DOHH2 (cell line): Measurements from ENCODE around the gene FBXW7.

Experiments used
- H3F3A ChIP-seq: fragments of 200-600 bp; sonication (generic), shearing (Covaris generic); 2 replicates; pipeline ENCODE4 v1.6.0; 2016; ENCODE audit warnings: antibody characterized with exemption, mild to moderate bottlenecking; ENCODE audit not compliant: control insufficient read depth, insufficient read depth
- H3K27ac ChIP-seq: fragments of 200-600 bp; sonication (generic); 2 replicates; pipeline ENCODE4 v1.5.1; 2014; ENCODE audit warnings: low read depth, mild to moderate bottlenecking, low read length, moderate library complexity
- H3K27me3 ChIP-seq: fragments of 200-600 bp; sonication (generic); 2 replicates; pipeline ENCODE4 v1.6.1; 2014; ENCODE audit warnings: mild to moderate bottlenecking, low read length, mixed read lengths; ENCODE audit not compliant: control insufficient read depth
- H3K36me3 ChIP-seq: fragments of 200-600 bp; sonication (generic); 2 replicates; pipeline ENCODE4 v1.6.1; 2014; ENCODE audit warnings: mild to moderate bottlenecking, low read length, moderate library complexity, mixed read lengths; ENCODE audit not compliant: control insufficient read depth
- H3K4me1 ChIP-seq: fragments of 200-600 bp; sonication (generic); 2 replicates; pipeline ENCODE4 v1.6.1; 2014; ENCODE audit warnings: mild to moderate bottlenecking, low read length, mixed read lengths; ENCODE audit not compliant: control insufficient read depth
- H3K4me2 ChIP-seq: fragments of 200-600 bp; sonication (generic); 2 replicates; pipeline ENCODE4 v1.6.0; 2014; ENCODE audit warnings: mild to moderate bottlenecking, low read length, moderate library complexity
- H3K4me3 ChIP-seq: fragments of 200-600 bp; sonication (generic); 2 replicates; pipeline ENCODE4 v1.5.1; 2014; ENCODE audit warnings: mild to moderate bottlenecking, low read length, mixed read lengths
- H3K79me2 ChIP-seq: fragments of 200-600 bp; sonication (generic); 2 replicates; pipeline ENCODE4 v1.6.1; 2014; ENCODE audit warnings: mild to moderate bottlenecking, low read length, mixed read lengths; ENCODE audit not compliant: control insufficient read depth
- H3K9me2 ChIP-seq: fragments of 200-600 bp; sonication (generic); replicated peaks from 2 replicates; pipeline ENCODE4 v1.6.1; 2014; ENCODE audit warnings: mild to moderate bottlenecking, low read length, mixed read lengths; ENCODE audit not compliant: control insufficient read depth
- H3K9me3 ChIP-seq: fragments of 200-600 bp; sonication (generic); 2 replicates; pipeline ENCODE4 v1.6.1; 2014; ENCODE audit warnings: antibody characterized with exemption, low read length, mixed read lengths; ENCODE audit not compliant: control insufficient read depth, insufficient read depth
- H4K20me1 ChIP-seq: fragments of 200-600 bp; sonication (generic); 2 replicates; pipeline ENCODE4 v1.6.0; 2014; ENCODE audit warnings: low read depth, mild to moderate bottlenecking, antibody characterized with exemption, low read length, moderate library complexity; ENCODE audit not compliant: control insufficient read depth, insufficient read depth
- CTCF ChIP-seq: fragments of 200-600 bp; sonication (generic); IDR thresholded peaks from one replicate; pipeline ENCODE4 v1.5.1; 2014; ENCODE audit warnings: antibody characterized with exemption, mild to moderate bottlenecking, low read depth, low read length; ENCODE audit not compliant: poor library complexity, severe bottlenecking
- EZH2phosphoT487 ChIP-seq: fragments of 200-600 bp; sonication (generic); IDR thresholded peaks from 2 replicates; pipeline ENCODE4 v1.6.1; 2017; ENCODE audit warnings: borderline replicate concordance, mild to moderate bottlenecking, antibody characterized with exemption, low read length, moderate library complexity, mixed read lengths

The FBXW7 gene

DNA sequence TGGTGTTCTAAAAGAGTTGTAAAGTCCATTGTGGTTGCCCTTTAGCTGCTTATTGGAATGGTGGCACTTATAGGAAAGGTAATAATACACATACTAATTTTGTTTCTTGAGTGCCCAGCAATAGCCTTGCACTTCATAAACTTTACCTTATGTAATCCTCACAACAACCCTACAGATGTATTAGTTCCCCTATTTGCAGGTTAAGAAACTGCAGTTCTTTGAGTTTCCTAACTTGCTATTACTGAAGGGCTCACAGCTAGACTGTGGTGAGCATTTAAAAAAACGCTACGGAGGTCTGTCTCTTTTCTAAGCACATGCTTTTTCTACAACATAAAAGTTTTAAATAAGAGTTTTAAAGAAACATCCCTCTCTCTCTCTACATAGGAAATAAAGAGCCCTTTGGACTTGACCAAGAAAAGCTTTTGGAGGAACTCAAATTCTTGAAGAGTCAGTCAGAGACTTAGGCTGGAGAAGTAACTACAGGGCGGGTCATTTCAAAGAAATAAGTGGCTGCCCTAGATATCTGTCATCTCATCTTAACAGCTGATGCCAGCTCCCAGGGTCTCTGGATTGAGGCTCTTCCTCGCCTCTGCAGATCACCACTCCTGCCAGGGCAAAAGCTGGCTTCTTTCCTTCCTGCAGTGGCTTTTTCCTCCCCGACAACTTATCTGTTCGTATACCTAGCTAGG is 42.0 kb upstream of the FBXW7 start:
- Histone ChIP-seq H3K79me2 (no peaks in the 10 kb centered on the region), H3K4me1 (peaks cover 8% of the 10 kb centered on the region), H3K9me2 (no peaks in the 10 kb centered on the region), H3K27ac (no peak overlapping the region), H3K4me2 (no peak overlapping the region), H3F3A (no peaks in the 10 kb centered on the region), H3K9me3 (no peaks in the 10 kb centered on the region), H4K20me1 (no peaks in the 10 kb centered on the region), H3K36me3 (no peaks in the 10 kb centered on the region), H3K4me3 (no peak overlapping the region), H3K27me3 (no peaks in the 10 kb centered on the region)
- no peak for TF ChIP-seq EZH2phosphoT487

- no peak overlapping the region for H3K4me3 ChIP-seq
- no peak overlapping the region for H3K27ac ChIP-seq
- no peaks in the 10 kb centered on the region for H3K9me2 ChIP-seq
- no peaks in the 10 kb centered on the region for H3K36me3 ChIP-seq
- no peaks in the 10 kb centered on the region for H3K79me2 ChIP-seq
- H3K4me1 ChIP-seq, result peaks cover 2% of the 10 kb centered on the region
- no peaks in the 10 kb centered on the region for H4K20me1 ChIP-seq
- H3K4me2 ChIP-seq, result no peak overlapping the region
- H3K9me3 ChIP-seq, result no peaks in the 10 kb centered on the region
- H3K27me3 ChIP-seq, result no peaks in the 10 kb centered on the region
- H3F3A ChIP-seq, result no peaks in the 10 kb centered on the region
- TF ChIP-seq EZH2phosphoT487 (no peak), CTCF (no peak)
These were observed 39.6 kb upstream of the FBXW7 start for GRCh38 chr4:152575533-152575932.

DNA sequence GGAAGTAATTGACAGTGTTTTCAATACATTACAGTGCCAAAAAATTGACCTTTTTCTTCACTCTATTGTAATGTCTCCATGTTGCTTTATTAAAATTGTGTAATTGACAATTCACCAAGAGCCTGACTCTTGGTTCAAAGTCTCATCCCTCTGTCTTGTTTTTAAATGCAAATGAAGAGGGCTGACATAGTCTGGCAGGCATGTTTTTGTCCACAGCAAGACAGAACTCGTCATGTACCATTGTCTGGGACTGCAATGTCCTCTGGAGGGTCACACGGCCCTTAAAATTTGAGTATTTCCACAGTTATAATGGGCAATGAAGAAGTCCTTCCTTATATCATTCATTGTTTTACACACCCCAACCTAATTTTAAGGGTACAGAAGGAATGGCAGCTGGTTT is 38.0 kb upstream of the FBXW7 start:
- Histone ChIP-seq H3K9me3 (no peaks in the 10 kb centered on the region), H3K27ac (no peak overlapping the region), H3K36me3 (no peaks in the 10 kb centered on the region), H3F3A (no peaks in the 10 kb centered on the region), H3K4me1 (no peaks in the 10 kb centered on the region), H3K79me2 (no peaks in the 10 kb centered on the region), H3K4me3 (no peak overlapping the region), H3K4me2 (no peak overlapping the region), H3K9me2 (no peaks in the 10 kb centered on the region), H4K20me1 (no peaks in the 10 kb centered on the region), H3K27me3 (no peaks in the 10 kb centered on the region)
- no peak for TF ChIP-seq EZH2phosphoT487

GRCh38 chr4:152572417-152573086 is 36.7 kb upstream of the FBXW7 start:
- H3K27ac ChIP-seq, result no peak overlapping the region

More at GRCh38 chr4:152572417-152573086, 36.7 kb upstream of the FBXW7 start:
- H3K9me3 ChIP-seq, result no peaks in the 10 kb centered on the region
- no peaks in the 10 kb centered on the region for H3K36me3 ChIP-seq
- no peaks in the 10 kb centered on the region for H3K9me2 ChIP-seq
- TF ChIP-seq EZH2phosphoT487 (no peak), CTCF (no peak)
- no peaks in the 10 kb centered on the region for H4K20me1 ChIP-seq
- H3K27me3 ChIP-seq, result no peaks in the 10 kb centered on the region
- peaks cover 3% of the 10 kb centered on the region; the same call in 1 of the 2 replicates for H3K4me1 ChIP-seq
- no peaks in the 10 kb centered on the region for H3K79me2 ChIP-seq
- H3K4me3 ChIP-seq, result no peak overlapping the region
- no peak overlapping the region for H3K4me2 ChIP-seq
- no peaks in the 10 kb centered on the region for H3F3A ChIP-seq
